Endodermal cell (in vitro differentiated cells): Measurements from ENCODE around the gene VWA8. TPM values are rescaled to one million over a fixed set of nuclear protein-coding genes. Genes with fewer than 3 reads are reported as not detected.
"Not testable (repeated sequence)": the region's sequence is repeated elsewhere in the genome, so short reads cannot be mapped to it uniquely, and the experiment has no call there.

Experiments
- DNase-seq: peaks from one replicate; pipeline ENCODE4 v3.0.0-alpha.2; 2017
- H3K27ac ChIP-seq: 2 replicates; pipeline ENCODE4 v1.5.1; 2013; ENCODE audit warnings: mild to moderate bottlenecking, low read depth, low read length, moderate library complexity
- H3K27me3 ChIP-seq: 2 replicates; pipeline ENCODE4 v1.6.1; 2013; ENCODE audit warnings: mild to moderate bottlenecking, low read length, moderate library complexity; ENCODE audit not compliant: insufficient read depth, control insufficient read depth, poor library complexity, severe bottlenecking
- H3K36me3 ChIP-seq: 2 replicates; pipeline ENCODE4 v1.7.0; 2013; ENCODE audit warnings: mild to moderate bottlenecking, low read length, moderate library complexity; ENCODE audit not compliant: control insufficient read depth, insufficient read depth
- H3K4me1 ChIP-seq: one replicate; pipeline ENCODE4 v1.7.0; 2013; ENCODE audit warnings: low read length; ENCODE audit not compliant: control insufficient read depth, insufficient read depth
- H3K4me3 ChIP-seq: 2 replicates; pipeline ENCODE4 v1.5.1; 2013; ENCODE audit warnings: mild to moderate bottlenecking, low read length, moderate library complexity
- H3K9ac ChIP-seq: 2 replicates; pipeline ENCODE4 v1.6.1; 2013; ENCODE audit warnings: mild to moderate bottlenecking, low read length, moderate library complexity; ENCODE audit not compliant: poor library complexity, severe bottlenecking; ENCODE audit errors: extremely low read depth
- H3K9me3 ChIP-seq: 2 replicates; pipeline ENCODE4 v1.6.1; 2013; ENCODE audit warnings: mild to moderate bottlenecking, low read length, moderate library complexity; ENCODE audit not compliant: control insufficient read depth
- H3K27ac Mint-ChIP-seq: 2 replicates; pipeline ENCODE4 v1.8.0; 2020; ENCODE audit warnings: mixed read lengths
- H3K27me3 Mint-ChIP-seq: 2 replicates; pipeline ENCODE4 v1.8.0; 2021; ENCODE audit warnings: mild to moderate bottlenecking, mixed read lengths; ENCODE audit not compliant: insufficient read depth
- H3K36me3 Mint-ChIP-seq: 2 replicates; pipeline ENCODE4 v1.8.0; 2020; ENCODE audit warnings: low read depth, mixed read lengths
- H3K4me1 Mint-ChIP-seq: 2 replicates; pipeline ENCODE4 v1.8.0; 2020; ENCODE audit warnings: mixed read lengths
- H3K4me3 Mint-ChIP-seq: 2 replicates; pipeline ENCODE4 v1.8.0; 2020; ENCODE audit warnings: mild to moderate bottlenecking, moderate library complexity, mixed read lengths
- H3K9me3 Mint-ChIP-seq: 2 replicates; pipeline ENCODE4 v1.8.0; 2020; ENCODE audit warnings: mild to moderate bottlenecking, mixed read lengths
- CTCF ChIP-seq: fragments of 200-600 bp; sonication (generic); conservative IDR thresholded peaks from 2 replicates; pipeline ENCODE4 v1.5.0; 2021; ENCODE audit warnings: antibody characterized with exemption, mild to moderate bottlenecking
- WGBS, 2 experiments: methylation state at CpG; one replicate each; pipeline versions ENCODE4 v1.1.5 to v1.1.7; 2013; ENCODE audit warnings: missing lambda C conversion rate in 2 of 2, mixed read lengths in 1 of 2; ENCODE audit not compliant: insufficient coverage in 1 of 2, insufficient read length in 1 of 2; 5-methylcytosine and 5-hydroxymethylcytosine counted together
- total RNA-seq, 2 donors: library from RNA; stranded (reverse); fragmentation: NEBNext Ultra II Directional in 1 of 2; extraction: Animal tissue kit (Norgen Biotek cat#: 25700) in 1 of 2; gene quantifications; 2 replicates in 1 of 2; 3 replicates in 1 of 2; pipeline ENCODE4 v1.2.1, GENCODE V29; 2021

Gene VWA8
- total RNA-seq, 2 donors from 2014 or later: 24.6 to 25.6 TPM

- TF ChIP-seq CTCF: no peak
- no peaks in the 10 kb centered on the region for H3K4me1 ChIP-seq
- no peak overlapping the region for H3K27ac ChIP-seq
- H3K27ac Mint-ChIP-seq: no peak overlapping the region
- H3K27me3 Mint-ChIP-seq: no peaks in the 10 kb centered on the region
- H3K36me3 Mint-ChIP-seq: peaks cover 31% of the 10 kb centered on the region
- no peaks in the 10 kb centered on the region for H3K9me3 ChIP-seq
- H3K9ac ChIP-seq: no peak overlapping the region
- no peak for DNase-seq
- peaks cover 7% of the 10 kb centered on the region for H3K9me3 Mint-ChIP-seq
- H3K4me1 Mint-ChIP-seq: peaks cover 12% of the 10 kb centered on the region
- WGBS, 2 experiments: 71 to 83% methylated on average over 1 to 4 of the region's 4 CpGs
- H3K4me3 Mint-ChIP-seq: no peak overlapping the region
- H3K4me3 ChIP-seq: no peak overlapping the region
- no peaks in the 10 kb centered on the region for H3K27me3 ChIP-seq
- peaks cover 13% of the 10 kb centered on the region for H3K36me3 ChIP-seq
These were observed 383.5 kb downstream of the VWA8 start for GRCh38 chr13:41577436-41577835.

- H3K4me1 ChIP-seq, H3K9me3 ChIP-seq, H3K27me3 ChIP-seq, H3K4me3 Mint-ChIP-seq, H3K4me3 ChIP-seq, H3K27ac Mint-ChIP-seq, H3K9ac ChIP-seq, H3K4me1 Mint-ChIP-seq, H3K27me3 Mint-ChIP-seq, DNase-seq, H3K27ac ChIP-seq: not testable (repeated sequence)
- WGBS, 2 experiments: 96% methylated on average over 16 of the region's 19 CpGs; no CpG with 5 or more reads in 1 of the 2 experiments
- Mint-ChIP-seq H3K9me3 (peaks cover 20% of the 10 kb centered on the region), H3K36me3 (peaks cover 51% of the 10 kb centered on the region)
- peaks cover 22% of the 10 kb centered on the region for H3K36me3 ChIP-seq
These were observed 387.3 kb downstream of the VWA8 start for GRCh38 chr13:41573640-41574039.

- H3K27me3 ChIP-seq, H3K27ac Mint-ChIP-seq, H3K9ac ChIP-seq, H3K9me3 ChIP-seq, H3K4me1 Mint-ChIP-seq, H3K4me3 ChIP-seq, H3K4me1 ChIP-seq, H3K27me3 Mint-ChIP-seq, H3K27ac ChIP-seq, DNase-seq, H3K4me3 Mint-ChIP-seq: not testable (repeated sequence)
- WGBS, 2 experiments: 96 to 97% methylated on average over 5 to 32 of the region's 33 CpGs
- peaks cover 20% of the 10 kb centered on the region for H3K9me3 Mint-ChIP-seq
- H3K36me3 ChIP-seq: peaks cover 20% of the 10 kb centered on the region
- H3K36me3 Mint-ChIP-seq: peaks cover 51% of the 10 kb centered on the region
These were observed 389.0 kb downstream of the VWA8 start for GRCh38 chr13:41571817-41572340.

- Histone ChIP-seq H3K9me3 (peaks cover 10% of the 10 kb centered on the region), H3K4me3 (no peak overlapping the region), H3K36me3 (peaks cover 9% of the 10 kb centered on the region), H3K9ac (no peak overlapping the region), H3K4me1 (peaks cover 7% of the 10 kb centered on the region), H3K27me3 (peaks cover 30% of the 10 kb centered on the region), H3K27ac (no peak overlapping the region)
- no peak overlapping the region for H3K4me3 Mint-ChIP-seq
- H3K4me1 Mint-ChIP-seq: peaks cover 10% of the 10 kb centered on the region
- H3K36me3 Mint-ChIP-seq: peaks cover 35% of the 10 kb centered on the region
- 96 to 98% methylated on average over 2 to 3 of the region's 3 CpGs for WGBS, 2 experiments
- peaks cover 6% of the 10 kb centered on the region for H3K27me3 Mint-ChIP-seq
- no peak overlapping the region for H3K27ac Mint-ChIP-seq
- H3K9me3 Mint-ChIP-seq: peaks cover 20% of the 10 kb centered on the region
- DNase-seq: no peak
- no peak for TF ChIP-seq CTCF
These were observed 391.9 kb downstream of the VWA8 start for GRCh38 chr13:41568972-41569351.
